A673 (cell line): ENCODE measurements around the gene CD4.

Source experiments
- CTCF ChIP-seq: fragments of 300-800, 200-600 bp; sonication (generic); conservative IDR thresholded peaks from 2 replicates; pipeline ENCODE4 v1.5.1; 2017; ENCODE audit warnings: low read depth, mild to moderate bottlenecking, antibody characterized with exemption, low read length, moderate library complexity, mixed read lengths
- EZH2 ChIP-seq: fragments of 200-600 bp; sonication (generic); IDR thresholded peaks from 2 replicates; pipeline ENCODE4 v1.6.1; 2017; ENCODE audit warnings: borderline replicate concordance, low read depth, mild to moderate bottlenecking, mixed read lengths, antibody characterized with exemption, low read length; ENCODE audit not compliant: poor library complexity, severe bottlenecking

DNA sequence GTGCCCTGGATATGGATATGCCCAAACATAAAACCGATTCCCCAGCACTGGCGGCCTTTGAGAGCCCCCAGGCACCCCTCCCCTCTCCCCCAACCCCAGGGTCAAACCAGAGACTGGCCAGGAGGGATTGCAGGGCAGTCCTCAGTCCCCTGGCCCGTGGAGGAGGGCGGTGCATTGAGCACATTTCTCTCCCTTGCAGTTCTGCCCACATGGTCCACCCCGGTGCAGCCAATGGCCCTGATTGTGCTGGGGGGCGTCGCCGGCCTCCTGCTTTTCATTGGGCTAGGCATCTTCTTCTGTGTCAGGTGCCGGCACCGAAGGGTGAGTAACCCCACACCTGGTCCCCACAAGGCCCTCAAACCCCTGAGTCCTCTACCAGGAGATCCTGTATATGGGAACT is 28.9 kb downstream of the CD4 start:
- TF ChIP-seq CTCF = no peak
- no peak for TF ChIP-seq EZH2
